ENCODE measurements around the gene ECT2.

The ECT2 gene

DNA sequence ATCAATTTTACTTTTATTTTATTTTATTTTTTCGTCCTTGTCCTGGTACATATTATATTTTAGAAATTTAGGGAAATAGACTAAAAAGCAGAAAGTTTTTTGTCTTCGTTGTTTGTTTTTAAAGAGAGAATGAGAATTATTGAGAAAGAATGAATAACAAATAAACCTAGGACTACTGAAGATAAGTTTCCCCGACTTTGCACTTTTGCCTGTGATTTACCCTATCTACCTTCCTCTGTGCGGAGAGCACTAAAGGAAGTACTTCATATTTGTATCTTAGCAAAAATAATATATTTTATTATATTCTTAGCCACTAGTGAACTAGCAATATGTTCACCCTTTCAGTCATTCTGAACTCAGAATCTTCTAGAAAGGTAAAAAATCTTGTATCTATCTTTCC, 60.6 kb downstream of the ECT2 start:
- TF ChIP-seq, protein P1, sequence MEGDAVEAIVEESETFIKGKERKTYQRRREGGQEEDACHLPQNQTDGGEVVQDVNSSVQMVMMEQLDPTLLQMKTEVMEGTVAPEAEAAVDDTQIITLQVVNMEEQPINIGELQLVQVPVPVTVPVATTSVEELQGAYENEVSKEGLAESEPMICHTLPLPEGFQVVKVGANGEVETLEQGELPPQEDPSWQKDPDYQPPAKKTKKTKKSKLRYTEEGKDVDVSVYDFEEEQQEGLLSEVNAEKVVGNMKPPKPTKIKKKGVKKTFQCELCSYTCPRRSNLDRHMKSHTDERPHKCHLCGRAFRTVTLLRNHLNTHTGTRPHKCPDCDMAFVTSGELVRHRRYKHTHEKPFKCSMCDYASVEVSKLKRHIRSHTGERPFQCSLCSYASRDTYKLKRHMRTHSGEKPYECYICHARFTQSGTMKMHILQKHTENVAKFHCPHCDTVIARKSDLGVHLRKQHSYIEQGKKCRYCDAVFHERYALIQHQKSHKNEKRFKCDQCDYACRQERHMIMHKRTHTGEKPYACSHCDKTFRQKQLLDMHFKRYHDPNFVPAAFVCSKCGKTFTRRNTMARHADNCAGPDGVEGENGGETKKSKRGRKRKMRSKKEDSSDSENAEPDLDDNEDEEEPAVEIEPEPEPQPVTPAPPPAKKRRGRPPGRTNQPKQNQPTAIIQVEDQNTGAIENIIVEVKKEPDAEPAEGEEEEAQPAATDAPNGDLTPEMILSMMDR (conservative IDR thresholded peaks at IDR 0.05; ENCODE audit: low read depth): no peak
- no peak for DNase-seq (ENCODE audit: low spot score)
- ChIA-PET CTCF (no interaction called here), POLR2A (ENCODE audit: low non-redundant PET) (no interaction called here)
- H3K27ac ChIP-seq: no peak overlapping the region

DNA sequence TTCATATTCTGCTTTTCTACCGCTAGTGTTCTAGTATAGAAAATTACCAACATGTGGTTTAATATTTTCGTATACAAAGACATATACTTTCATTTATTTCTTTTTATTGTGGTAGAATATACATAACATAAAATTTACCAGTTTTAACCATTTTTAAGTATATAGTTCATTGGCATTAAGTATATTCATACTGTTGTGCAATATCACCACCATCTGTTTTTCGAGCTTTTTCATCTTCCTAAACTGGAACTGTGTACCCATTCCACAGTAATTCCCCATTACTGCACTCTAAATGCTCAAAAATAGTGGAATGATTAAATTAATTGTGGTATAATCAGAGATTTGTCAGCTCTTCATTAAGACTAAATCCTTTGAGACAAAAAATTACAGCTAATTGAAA, 62.9 kb downstream of the ECT2 start:
- POLR2A ChIA-PET (ENCODE audit: low non-redundant PET): no interaction called here
- CTCF ChIA-PET: no interaction called here
- no peak overlapping the region for H3K27ac ChIP-seq
- TF ChIP-seq, protein P1 (conservative IDR thresholded peaks at IDR 0.05; ENCODE audit: low read depth): no peak
- no peak for DNase-seq (ENCODE audit: low spot score)

DNA sequence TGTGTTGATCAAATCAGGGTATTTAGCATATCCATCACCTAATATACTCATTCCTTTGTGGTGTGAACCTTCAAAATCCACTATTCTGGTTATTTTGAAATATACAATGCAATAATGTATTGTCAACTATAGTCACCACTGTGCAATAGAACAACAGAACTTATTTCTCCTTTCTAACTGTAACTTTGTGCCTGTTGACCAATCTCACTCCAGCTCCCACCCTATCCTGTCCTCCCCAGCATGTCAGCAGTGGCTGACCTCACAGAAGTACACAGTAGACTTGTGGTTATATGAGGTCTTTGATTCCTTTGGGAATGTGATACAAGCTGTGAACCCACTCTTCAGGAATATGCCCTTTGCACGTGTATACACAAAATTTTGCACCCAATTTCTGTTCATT, 64.2 kb downstream of the ECT2 start:
- CTCF ChIA-PET: no interaction called here
- TF ChIP-seq, protein P1 (conservative IDR thresholded peaks at IDR 0.05; ENCODE audit: low read depth): no peak
- POLR2A ChIA-PET (ENCODE audit: low non-redundant PET): no interaction called here
- H3K27ac ChIP-seq: no peak overlapping the region
- DNase-seq (ENCODE audit: low spot score): no peak

- TF ChIP-seq, protein P1 (conservative IDR thresholded peaks at IDR 0.05; ENCODE audit: low read depth): no peak
- no peak overlapping the region for H3K27ac ChIP-seq
- CTCF ChIA-PET: no interaction called here
- POLR2A ChIA-PET (ENCODE audit: low non-redundant PET): no interaction called here
- DNase-seq (ENCODE audit: low spot score): no peak
These were observed 65.3 kb downstream of the ECT2 start for GRCh38 chr3:172815857-172816256.

- no peak overlapping the region for H3K27ac ChIP-seq
- ChIA-PET POLR2A (ENCODE audit: low non-redundant PET) (no interaction called here), CTCF (no interaction called here)
- no peak for DNase-seq (ENCODE audit: low spot score)
- TF ChIP-seq, protein P1 (conservative IDR thresholded peaks at IDR 0.05; ENCODE audit: low read depth): no peak
These were observed 65.8 kb downstream of the ECT2 start for GRCh38 chr3:172816281-172816680.

GRCh38 chr3:172816968-172817367, 66.4 kb downstream of the ECT2 start:
- CTCF ChIA-PET: interaction anchor here (0.5 kb wide), 1 partner anchor 66 kb away, joined by 4 read pairs; the partner anchor contains the start of gene ECT2
- no peak for DNase-seq (ENCODE audit: low spot score)
- TF ChIP-seq, protein P1 (conservative IDR thresholded peaks at IDR 0.05; ENCODE audit: low read depth): no peak
- POLR2A ChIA-PET (ENCODE audit: low non-redundant PET): no interaction called here
- no peak overlapping the region for H3K27ac ChIP-seq

DNA sequence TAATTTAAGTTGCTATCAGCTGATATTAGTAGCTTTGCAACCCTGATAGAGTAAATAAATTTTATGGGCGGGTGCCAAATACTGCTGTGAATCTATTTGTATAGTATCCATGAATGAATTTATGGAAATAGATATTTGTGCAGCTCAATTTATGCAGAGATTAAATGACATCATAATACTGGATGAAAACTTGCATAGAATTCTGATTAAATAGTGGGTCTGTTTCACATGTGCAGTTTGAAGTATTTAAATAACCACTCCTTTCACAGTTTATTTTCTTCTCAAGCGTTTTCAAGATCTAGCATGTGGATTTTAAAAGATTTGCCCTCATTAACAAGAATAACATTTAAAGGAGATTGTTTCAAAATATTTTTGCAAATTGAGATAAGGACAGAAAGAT, 70.0 kb downstream of the ECT2 start:
- DNase-seq (ENCODE audit: low spot score): no peak
- CTCF ChIA-PET: no interaction called here

More for the DNA sequence above, 70.0 kb downstream of the ECT2 start:
- POLR2A ChIA-PET (ENCODE audit: low non-redundant PET): no interaction called here
- no peak overlapping the region for H3K27ac ChIP-seq
- TF ChIP-seq, protein P1 (conservative IDR thresholded peaks at IDR 0.05; ENCODE audit: low read depth): no peak
